HepG2 (cell line): ENCODE measurements around the gene WDR31. TPM values are rescaled to one million over a fixed set of nuclear protein-coding genes. Genes with fewer than 3 reads are reported as not detected.
A peak's percentile ranks its signal among the peaks of the same experiment; 100 is the strongest.

Experiments
- ATAD3A ChIP-seq: sonication (generic); formaldehyde crosslinking; IDR thresholded peaks from 2 replicates; pipeline ENCODE4 v1.4.0; 2020; ENCODE audit warnings: missing genetic modification reagents
- CBX5 ChIP-seq: sonication (generic); formaldehyde crosslinking; IDR thresholded peaks from 2 replicates; pipeline ENCODE4 v1.4.0; 2020; ENCODE audit warnings: missing genetic modification reagents, borderline replicate concordance
- FOSL2 ChIP-seq: sonication (generic); formaldehyde crosslinking; IDR thresholded peaks from 2 replicates; pipeline ENCODE4 v1.4.0; 2020; ENCODE audit warnings: missing genetic modification reagents
- FOXA3 ChIP-seq: IDR thresholded peaks from 2 replicates; pipeline ENCODE4 v1.6.1; 2016; ENCODE audit warnings: missing genetic modification reagents, missing compliant biosample characterization
- FOXM1 ChIP-seq: sonication (generic); formaldehyde crosslinking; IDR thresholded peaks from 2 replicates; pipeline ENCODE4 v1.5.0; 2020; ENCODE audit warnings: missing genetic modification reagents
- HMGXB4 ChIP-seq, 2 experiments: sonication (generic) in 1 of 2; formaldehyde crosslinking in 1 of 2; IDR thresholded peaks; 2 replicates each; pipeline versions ENCODE4 v1.4.0 to v1.6.1; 2018 to 2020; ENCODE audit warnings: missing genetic modification reagents in 2 of 2, borderline replicate concordance in 1 of 2, low read depth in 1 of 2, mild to moderate bottlenecking in 1 of 2, missing biosample characterization in 1 of 2
- KDM3A ChIP-seq: IDR thresholded peaks from 2 replicates; pipeline ENCODE4 v1.6.1; 2018; ENCODE audit warnings: low read depth, missing compliant biosample characterization
- MXD1 ChIP-seq: sonication (generic); formaldehyde crosslinking; IDR thresholded peaks from 2 replicates; pipeline ENCODE4 v1.4.0; 2020; ENCODE audit warnings: mild to moderate bottlenecking, missing genetic modification reagents
- RARA ChIP-seq: IDR thresholded peaks from 2 replicates; pipeline ENCODE4 v1.6.1; 2016; ENCODE audit warnings: missing genetic modification reagents, missing compliant biosample characterization
- SIX1 ChIP-seq: sonication (generic); formaldehyde crosslinking; IDR thresholded peaks from 2 replicates; pipeline ENCODE4 v1.4.0; 2020; ENCODE audit warnings: missing genetic modification reagents, borderline replicate concordance
- TARDBP ChIP-seq: sonication (generic); formaldehyde crosslinking; IDR thresholded peaks from 2 replicates; pipeline ENCODE4 v1.8.0; 2022; ENCODE audit warnings: mild to moderate bottlenecking, missing genetic modification reagents
- TCF7 ChIP-seq: sonication (generic); IDR thresholded peaks from 2 replicates; pipeline ENCODE4 v1.6.1; 2016; ENCODE audit warnings: antibody characterized with exemption, low read depth
- ZC3H13 ChIP-seq: sonication (generic); formaldehyde crosslinking; IDR thresholded peaks from 2 replicates; pipeline ENCODE4 v1.8.1; 2023; ENCODE audit warnings: mild to moderate bottlenecking, missing genetic modification reagents, moderate library complexity
- ZC3H4 ChIP-seq: sonication (generic); formaldehyde crosslinking; IDR thresholded peaks from 2 replicates; pipeline ENCODE4 v1.4.0; 2020; ENCODE audit warnings: missing genetic modification reagents, borderline replicate concordance
- ZNF431 ChIP-seq: sonication (generic); formaldehyde crosslinking; IDR thresholded peaks from 2 replicates; pipeline ENCODE4 v1.9.0; 2022; ENCODE audit warnings: missing genetic modification reagents, low read depth, mild to moderate bottlenecking, borderline replicate concordance
- ZNF460 ChIP-seq: sonication (generic); formaldehyde crosslinking; IDR thresholded peaks from 2 replicates; pipeline ENCODE4 v1.5.1; 2020; ENCODE audit warnings: missing genetic modification reagents, mild to moderate bottlenecking, borderline replicate concordance
- ZNF652 ChIP-seq: IDR thresholded peaks from 2 replicates; pipeline ENCODE4 v1.6.1; 2016; ENCODE audit warnings: low read depth, borderline replicate concordance
- ZSCAN12 ChIP-seq: sonication (generic); formaldehyde crosslinking; IDR thresholded peaks from 2 replicates; pipeline ENCODE4 v1.9.0; 2021; ENCODE audit warnings: mild to moderate bottlenecking, missing genetic modification reagents
- polyA plus RNA-seq, 8 experiments: library from polyadenylated mRNA; depleted of rRNA in 3 of 8; stranded (reverse) in 7 of 8; unstranded in 1 of 8; fragments of >200 nt; fragmentation: Illumina TruSeq in 4 of 8; extraction: Trizol in 4 of 8; gene quantifications; 2 replicates each; pipeline versions ENCODE4 v1.2.1 to v1.2.3, GENCODE V29; 2011 to 2016; ENCODE audit warnings: low read depth in 4 of 8, missing spikeins in 1 of 8, mixed read lengths in 1 of 8; ENCODE audit not compliant: insufficient read depth in 1 of 8
- total RNA-seq, 5 experiments: library from RNA; depleted of rRNA; stranded (reverse); fragments of >200 nt; fragmentation: Illumina TruSeq; extraction: Trizol; gene quantifications; 2 replicates each; pipeline ENCODE4 v1.2.3, GENCODE V29; 2016; ENCODE audit warnings: low read depth in 1 of 5
- TF ChIP-seq, protein P1 (sequence below): IDR thresholded peaks from 2 replicates; pipeline ENCODE4 v1.6.1; 2016
- TF ChIP-seq, protein P2 (sequence below): conservative IDR thresholded peaks from 2 replicates; pipeline ENCODE4 v1.6.1; 2018; ENCODE audit warnings: missing genetic modification reagents
- TF ChIP-seq, protein P3 (sequence below): sonication (generic); formaldehyde crosslinking; IDR thresholded peaks from 2 replicates; pipeline ENCODE4 v1.5.0; 2020; ENCODE audit warnings: mild to moderate bottlenecking, missing genetic modification reagents
- TF ChIP-seq, protein P4 (sequence below): sonication (generic); formaldehyde crosslinking; IDR thresholded peaks from 2 replicates; pipeline ENCODE4 v1.4.0; 2020; ENCODE audit warnings: missing genetic modification reagents

The WDR31 gene
- total and polyA plus RNA-seq, 2 of the 13 experiments (the other 11 are each of a cell fraction or from before 2014, with no cell fraction given) = 0.33 to 1.7 TPM

DNA sequence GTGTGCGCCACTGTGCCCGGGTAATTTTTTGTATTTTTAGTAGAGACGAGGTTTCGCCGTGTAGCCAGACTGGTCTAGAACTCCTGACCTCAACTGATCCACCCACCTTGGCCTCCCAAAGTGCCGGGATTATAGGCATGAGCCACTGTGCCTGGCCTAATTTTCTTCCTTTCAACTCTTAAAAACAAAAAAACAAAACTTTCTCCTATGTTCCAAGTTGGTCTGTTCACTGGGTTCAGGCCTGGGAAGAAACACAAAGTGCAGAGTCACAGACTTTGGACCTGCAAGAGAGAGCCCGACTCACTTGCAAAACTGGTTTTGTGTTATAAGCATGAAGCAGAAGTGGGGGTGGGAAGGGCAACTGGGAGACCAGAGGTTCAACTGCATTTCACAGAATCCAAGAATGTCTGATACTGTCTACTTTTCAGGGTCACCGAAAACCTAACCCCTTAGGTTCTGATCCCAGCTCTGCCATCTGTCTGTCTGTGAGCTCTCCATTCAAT, 41.9 kb upstream of the WDR31 start (continued):
- TF ChIP-seq MXD1 (CRISPR knock-in tag) (no peak), TARDBP (peak; percentile 67; the same call in 1 of the 2 replicates), KDM3A (CRISPR knock-in tag) (0 out of 2 replicates have a peak, but pooled peaks have one; percentile 27), RARA (CRISPR knock-in tag) (peak; percentile 89), ZC3H13 (CRISPR knock-in tag) (no peak), SIX1 (CRISPR knock-in tag) (0 out of 2 replicates have a peak, but pooled peaks have one; percentile 33), CBX5 (CRISPR knock-in tag) (no peak), ATAD3A (no peak), HMGXB4 (CRISPR knock-in tag; IDR thresholded peaks at IDR 0.05; ENCODE audit: borderline replicate concordance in 1 of 2, low read depth in 1 of 2) (peak in 1 of 2 experiments; percentile 10; a peak in 1 of 4 replicates), FOSL2 (CRISPR knock-in tag) (peak; percentile 56), ZNF431 (CRISPR knock-in tag) (no peak; the same call in 1 of the 2 replicates), TCF7 (peak; percentile 45), FOXA3 (CRISPR knock-in tag) (peak; percentile 50; the same call in 1 of the 2 replicates), FOXM1 (CRISPR knock-in tag) (no peak), ZNF460 (CRISPR knock-in tag) (no peak; the same call in 1 of the 2 replicates), ZNF652 (CRISPR knock-in tag) (peak; percentile 73), ZSCAN12 (CRISPR knock-in tag) (no peak), ZC3H4 (no peak)
- TF ChIP-seq, protein P1, sequence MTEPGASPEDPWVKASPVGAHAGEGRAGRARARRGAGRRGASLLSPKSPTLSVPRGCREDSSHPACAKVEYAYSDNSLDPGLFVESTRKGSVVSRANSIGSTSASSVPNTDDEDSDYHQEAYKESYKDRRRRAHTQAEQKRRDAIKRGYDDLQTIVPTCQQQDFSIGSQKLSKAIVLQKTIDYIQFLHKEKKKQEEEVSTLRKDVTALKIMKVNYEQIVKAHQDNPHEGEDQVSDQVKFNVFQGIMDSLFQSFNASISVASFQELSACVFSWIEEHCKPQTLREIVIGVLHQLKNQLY = peak; percentile 53; the same call in 1 of the 2 replicates
- TF ChIP-seq, protein P2, sequence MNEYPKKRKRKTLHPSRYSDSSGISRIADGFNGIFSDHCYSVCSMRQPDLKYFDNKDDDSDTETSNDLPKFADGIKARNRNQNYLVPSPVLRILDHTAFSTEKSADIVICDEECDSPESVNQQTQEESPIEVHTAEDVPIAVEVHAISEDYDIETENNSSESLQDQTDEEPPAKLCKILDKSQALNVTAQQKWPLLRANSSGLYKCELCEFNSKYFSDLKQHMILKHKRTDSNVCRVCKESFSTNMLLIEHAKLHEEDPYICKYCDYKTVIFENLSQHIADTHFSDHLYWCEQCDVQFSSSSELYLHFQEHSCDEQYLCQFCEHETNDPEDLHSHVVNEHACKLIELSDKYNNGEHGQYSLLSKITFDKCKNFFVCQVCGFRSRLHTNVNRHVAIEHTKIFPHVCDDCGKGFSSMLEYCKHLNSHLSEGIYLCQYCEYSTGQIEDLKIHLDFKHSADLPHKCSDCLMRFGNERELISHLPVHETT = no peak
- TF ChIP-seq, protein P3, sequence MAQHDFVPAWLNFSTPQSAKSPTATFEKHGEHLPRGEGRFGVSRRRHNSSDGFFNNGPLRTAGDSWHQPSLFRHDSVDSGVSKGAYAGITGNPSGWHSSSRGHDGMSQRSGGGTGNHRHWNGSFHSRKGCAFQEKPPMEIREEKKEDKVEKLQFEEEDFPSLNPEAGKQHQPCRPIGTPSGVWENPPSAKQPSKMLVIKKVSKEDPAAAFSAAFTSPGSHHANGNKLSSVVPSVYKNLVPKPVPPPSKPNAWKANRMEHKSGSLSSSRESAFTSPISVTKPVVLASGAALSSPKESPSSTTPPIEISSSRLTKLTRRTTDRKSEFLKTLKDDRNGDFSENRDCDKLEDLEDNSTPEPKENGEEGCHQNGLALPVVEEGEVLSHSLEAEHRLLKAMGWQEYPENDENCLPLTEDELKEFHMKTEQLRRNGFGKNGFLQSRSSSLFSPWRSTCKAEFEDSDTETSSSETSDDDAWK (CRISPR knock-in tag) = no peak
- TF ChIP-seq, protein P4, sequence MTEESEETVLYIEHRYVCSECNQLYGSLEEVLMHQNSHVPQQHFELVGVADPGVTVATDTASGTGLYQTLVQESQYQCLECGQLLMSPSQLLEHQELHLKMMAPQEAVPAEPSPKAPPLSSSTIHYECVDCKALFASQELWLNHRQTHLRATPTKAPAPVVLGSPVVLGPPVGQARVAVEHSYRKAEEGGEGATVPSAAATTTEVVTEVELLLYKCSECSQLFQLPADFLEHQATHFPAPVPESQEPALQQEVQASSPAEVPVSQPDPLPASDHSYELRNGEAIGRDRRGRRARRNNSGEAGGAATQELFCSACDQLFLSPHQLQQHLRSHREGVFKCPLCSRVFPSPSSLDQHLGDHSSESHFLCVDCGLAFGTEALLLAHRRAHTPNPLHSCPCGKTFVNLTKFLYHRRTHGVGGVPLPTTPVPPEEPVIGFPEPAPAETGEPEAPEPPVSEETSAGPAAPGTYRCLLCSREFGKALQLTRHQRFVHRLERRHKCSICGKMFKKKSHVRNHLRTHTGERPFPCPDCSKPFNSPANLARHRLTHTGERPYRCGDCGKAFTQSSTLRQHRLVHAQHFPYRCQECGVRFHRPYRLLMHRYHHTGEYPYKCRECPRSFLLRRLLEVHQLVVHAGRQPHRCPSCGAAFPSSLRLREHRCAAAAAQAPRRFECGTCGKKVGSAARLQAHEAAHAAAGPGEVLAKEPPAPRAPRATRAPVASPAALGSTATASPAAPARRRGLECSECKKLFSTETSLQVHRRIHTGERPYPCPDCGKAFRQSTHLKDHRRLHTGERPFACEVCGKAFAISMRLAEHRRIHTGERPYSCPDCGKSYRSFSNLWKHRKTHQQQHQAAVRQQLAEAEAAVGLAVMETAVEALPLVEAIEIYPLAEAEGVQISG (CRISPR knock-in tag) = peak; percentile 42; the same call in 1 of the 2 replicates
